Type B pancreatic cell (in vitro differentiated cells): Measurements from ENCODE around the gene FZD8. TPM values are rescaled to one million over a fixed set of nuclear protein-coding genes. Genes with fewer than 3 reads are reported as not detected.

Experiments used
- DNase-seq: peaks from one replicate; pipeline ENCODE4 v3.0.0; 2021; ENCODE audit warnings: mixed read lengths; ENCODE audit not compliant: unreplicated experiment; ENCODE audit errors: extremely low spot score
- H3K27ac Mint-ChIP-seq: 2 replicates; pipeline ENCODE4 v1.8.0; 2021; ENCODE audit warnings: mild to moderate bottlenecking, mixed read lengths
- H3K27me3 Mint-ChIP-seq: 2 replicates; pipeline ENCODE4 v1.8.0; 2021; ENCODE audit warnings: mixed read lengths
- H3K36me3 Mint-ChIP-seq: 2 replicates; pipeline ENCODE4 v1.8.0; 2021; ENCODE audit warnings: mixed read lengths
- H3K4me1 Mint-ChIP-seq: one replicate; pipeline ENCODE4 v1.8.0; 2021; ENCODE audit warnings: mixed read lengths; ENCODE audit not compliant: unreplicated experiment
- H3K4me3 Mint-ChIP-seq: 2 replicates; pipeline ENCODE4 v1.8.0; 2021; ENCODE audit warnings: mild to moderate bottlenecking, mixed read lengths
- H3K9me3 Mint-ChIP-seq: 2 replicates; pipeline ENCODE4 v1.8.0; 2021; ENCODE audit warnings: mixed read lengths
- total RNA-seq: library from RNA; stranded (reverse); gene quantifications from 2 replicates; pipeline ENCODE4 v1.2.1, GENCODE V29; 2021; ENCODE audit warnings: low replicate concordance
- TF ChIP-seq, protein P1 (sequence below): fragments of 200-600 bp; sonication (generic); conservative IDR thresholded peaks from 2 replicates; pipeline ENCODE4 v1.5.0; 2021; ENCODE audit warnings: antibody characterized with exemption, mild to moderate bottlenecking

FZD8 gene
- total RNA-seq, 1 donor from 2014 or later = 7.5 TPM

DNA sequence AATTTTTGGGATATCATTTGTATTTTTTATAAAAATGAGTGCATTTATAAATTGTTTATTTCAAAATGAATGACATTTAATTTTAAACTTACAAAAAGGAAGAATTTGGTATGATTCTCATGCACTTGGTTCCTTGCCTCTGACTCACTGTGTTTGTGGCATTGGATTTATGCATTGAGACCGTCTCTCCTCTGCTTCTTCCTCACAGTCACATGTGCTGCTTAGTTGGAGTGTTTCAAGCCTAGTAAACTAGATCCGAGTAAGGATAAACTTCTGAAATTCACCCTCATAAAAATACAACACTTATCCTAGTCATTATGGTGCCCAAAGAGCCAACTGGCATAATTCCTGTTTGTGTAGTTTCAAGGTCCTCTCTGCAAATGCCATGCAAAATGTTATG is 19.1 kb upstream of the FZD8 start:
- TF ChIP-seq, protein P1, sequence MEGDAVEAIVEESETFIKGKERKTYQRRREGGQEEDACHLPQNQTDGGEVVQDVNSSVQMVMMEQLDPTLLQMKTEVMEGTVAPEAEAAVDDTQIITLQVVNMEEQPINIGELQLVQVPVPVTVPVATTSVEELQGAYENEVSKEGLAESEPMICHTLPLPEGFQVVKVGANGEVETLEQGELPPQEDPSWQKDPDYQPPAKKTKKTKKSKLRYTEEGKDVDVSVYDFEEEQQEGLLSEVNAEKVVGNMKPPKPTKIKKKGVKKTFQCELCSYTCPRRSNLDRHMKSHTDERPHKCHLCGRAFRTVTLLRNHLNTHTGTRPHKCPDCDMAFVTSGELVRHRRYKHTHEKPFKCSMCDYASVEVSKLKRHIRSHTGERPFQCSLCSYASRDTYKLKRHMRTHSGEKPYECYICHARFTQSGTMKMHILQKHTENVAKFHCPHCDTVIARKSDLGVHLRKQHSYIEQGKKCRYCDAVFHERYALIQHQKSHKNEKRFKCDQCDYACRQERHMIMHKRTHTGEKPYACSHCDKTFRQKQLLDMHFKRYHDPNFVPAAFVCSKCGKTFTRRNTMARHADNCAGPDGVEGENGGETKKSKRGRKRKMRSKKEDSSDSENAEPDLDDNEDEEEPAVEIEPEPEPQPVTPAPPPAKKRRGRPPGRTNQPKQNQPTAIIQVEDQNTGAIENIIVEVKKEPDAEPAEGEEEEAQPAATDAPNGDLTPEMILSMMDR = no peak
- Mint-ChIP-seq H3K4me1 (no peaks in the 10 kb centered on the region), H3K36me3 (no peaks in the 10 kb centered on the region), H3K9me3 (no peaks in the 10 kb centered on the region), H3K27me3 (peaks cover 3% of the 10 kb centered on the region), H3K27ac (no peak overlapping the region), H3K4me3 (no peak overlapping the region)
- no peak for DNase-seq

DNA sequence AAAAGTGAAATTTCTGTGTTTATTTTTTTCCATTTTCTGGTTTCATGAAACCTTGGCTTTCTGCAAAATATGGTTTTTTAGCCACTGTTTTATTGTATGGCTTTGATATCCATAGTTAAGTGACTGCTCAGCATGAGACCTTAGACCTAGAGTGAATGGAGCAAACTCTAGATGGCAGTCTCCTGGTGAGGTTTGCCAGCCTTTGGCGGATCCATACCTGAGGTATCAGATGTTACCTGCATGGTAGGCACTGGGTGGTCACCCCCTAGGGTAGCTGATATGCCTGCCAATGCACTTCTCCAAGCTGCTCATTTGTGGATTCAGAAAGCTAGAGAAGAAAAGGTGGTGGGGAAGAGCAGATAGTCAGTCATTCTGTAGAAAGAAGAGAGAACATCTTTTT is 17.4 kb upstream of the FZD8 start:
- Mint-ChIP-seq H3K36me3 (no peaks in the 10 kb centered on the region), H3K4me1 (no peaks in the 10 kb centered on the region), H3K4me3 (no peak overlapping the region), H3K27ac (no peak overlapping the region), H3K27me3 (peaks cover 3% of the 10 kb centered on the region), H3K9me3 (no peaks in the 10 kb centered on the region)
- DNase-seq = no peak
- TF ChIP-seq, protein P1 = no peak

DNA sequence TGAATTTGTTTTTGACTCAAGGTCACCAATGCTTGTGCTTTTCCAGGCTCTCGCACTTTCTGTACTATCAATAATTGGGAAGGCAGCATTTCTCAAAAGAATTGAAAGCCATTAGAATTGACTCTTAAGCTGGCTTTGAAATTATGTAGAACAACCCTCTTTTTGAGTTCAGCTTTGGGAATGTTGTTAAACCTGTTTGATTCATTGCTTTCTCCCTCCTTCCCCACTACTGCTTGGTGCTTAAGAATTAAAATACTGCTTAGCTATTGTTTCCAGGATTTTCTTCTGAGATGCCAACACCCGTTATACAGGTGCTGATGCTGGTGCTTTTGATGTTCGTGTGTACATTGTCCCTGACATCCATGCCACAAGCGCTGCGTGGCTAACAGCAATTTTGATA is 15.5 kb upstream of the FZD8 start:
- DNase-seq = no peak
- no peak overlapping the region for H3K27ac Mint-ChIP-seq
- TF ChIP-seq, protein P1 = no peak

DNA sequence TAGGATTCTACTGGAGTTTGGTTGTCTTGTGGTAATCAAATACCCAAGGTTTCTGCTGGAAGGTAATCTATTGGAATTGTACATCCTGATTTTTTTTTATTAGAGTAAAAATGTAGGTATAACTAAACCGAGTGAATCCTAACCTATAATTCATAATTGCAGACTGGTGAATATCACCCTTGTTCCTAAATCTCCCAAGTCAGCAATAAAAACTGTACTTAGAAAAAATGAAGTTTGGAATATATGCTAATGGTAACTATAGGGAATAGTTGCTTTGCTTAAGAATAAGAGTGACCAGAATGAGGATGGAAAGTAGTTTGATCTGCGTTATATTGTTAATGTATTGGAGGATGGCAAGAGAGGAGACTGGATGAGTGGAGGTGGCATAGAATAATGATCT is 10.7 kb upstream of the FZD8 start:
- no peak overlapping the region for H3K4me3 Mint-ChIP-seq
- no peak overlapping the region for H3K27ac Mint-ChIP-seq
- TF ChIP-seq, protein P1 = no peak
- H3K9me3 Mint-ChIP-seq = no peaks in the 10 kb centered on the region
- no peak for DNase-seq
- peaks cover 14% of the 10 kb centered on the region for H3K27me3 Mint-ChIP-seq
- no peaks in the 10 kb centered on the region for H3K4me1 Mint-ChIP-seq
- H3K36me3 Mint-ChIP-seq = no peaks in the 10 kb centered on the region

More for the DNA sequence above, 15.5 kb upstream of the FZD8 start:
- no peaks in the 10 kb centered on the region for H3K4me1 Mint-ChIP-seq
- no peaks in the 10 kb centered on the region for H3K27me3 Mint-ChIP-seq
- H3K4me3 Mint-ChIP-seq = no peak overlapping the region
- H3K36me3 Mint-ChIP-seq = no peaks in the 10 kb centered on the region
- H3K9me3 Mint-ChIP-seq = no peaks in the 10 kb centered on the region

DNA sequence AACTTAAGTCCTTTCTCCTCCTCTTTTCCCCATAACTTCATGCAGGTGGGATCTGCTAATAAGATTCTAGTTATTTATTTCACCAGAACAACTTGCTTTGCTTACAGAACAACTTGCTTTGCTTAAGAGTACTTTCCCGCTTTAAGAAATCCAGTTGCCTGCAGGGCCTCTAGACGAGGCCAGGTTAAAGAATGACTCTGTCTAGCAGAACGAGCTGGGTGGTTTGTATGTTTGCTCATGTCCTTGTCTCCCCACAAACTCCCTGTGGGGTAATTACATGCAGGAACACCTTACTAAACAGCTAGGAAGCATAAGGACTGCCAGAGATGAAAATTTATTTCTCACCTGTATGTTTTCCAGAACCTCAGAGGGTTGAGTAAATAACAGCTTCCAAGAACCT is 8.8 kb upstream of the FZD8 start:
- Mint-ChIP-seq H3K27ac (no peak overlapping the region), H3K27me3 (peaks cover 17% of the 10 kb centered on the region)

More for the DNA sequence above, 8.8 kb upstream of the FZD8 start:
- H3K36me3 Mint-ChIP-seq = no peaks in the 10 kb centered on the region
- H3K4me3 Mint-ChIP-seq = no peak overlapping the region
- H3K4me1 Mint-ChIP-seq = no peaks in the 10 kb centered on the region
- no peaks in the 10 kb centered on the region for H3K9me3 Mint-ChIP-seq
- no peak for DNase-seq
- TF ChIP-seq, protein P1 = no peak
